Liver (tissue), 3 donors: ENCODE results near the gene CBLC.

Experiments
- EGR1 ChIP-seq, 2 donors: IDR thresholded peaks; 2 replicates each; pipeline ENCODE4 v1.6.1; 2016 to 2018; ENCODE audit warnings: antibody characterized with exemption in 2 of 2, low read depth in 2 of 2
- GABPA ChIP-seq, 2 donors: IDR thresholded peaks in 1 of 2; conservative IDR thresholded peaks in 1 of 2; 2 replicates each; pipeline ENCODE4 v1.6.1; 2016; ENCODE audit warnings: antibody characterized with exemption in 2 of 2, mild to moderate bottlenecking in 1 of 2, moderate library complexity in 1 of 2
- RAD21 ChIP-seq, 2 donors: IDR thresholded peaks; 2 replicates each; pipeline ENCODE4 v1.6.1; 2016; ENCODE audit warnings: antibody characterized with exemption in 2 of 2, mild to moderate bottlenecking in 2 of 2
- TAF1 ChIP-seq: conservative IDR thresholded peaks from 2 replicates; pipeline ENCODE4 v1.6.1; 2016; ENCODE audit warnings: antibody characterized with exemption, mild to moderate bottlenecking
- YY1 ChIP-seq: IDR thresholded peaks from 2 replicates; pipeline ENCODE4 v1.6.1; 2016; ENCODE audit warnings: antibody characterized with exemption, mild to moderate bottlenecking
- ZBTB33 ChIP-seq: IDR thresholded peaks from 2 replicates; pipeline ENCODE4 v1.6.1; 2016; ENCODE audit warnings: antibody characterized with exemption
- TF ChIP-seq, protein P1 (sequence below): fragments of 150-350 bp; IDR thresholded peaks from 2 replicates; pipeline ENCODE4 v1.5.1; 2017; ENCODE audit warnings: improper control_type of control experiment, low read depth, low read length; ENCODE audit not compliant: missing input control
- donor health status: healthy.
- donor health status: healthy.

- TF ChIP-seq RAD21 (IDR thresholded peaks at IDR 0.05) = no peak
- no peak for TF ChIP-seq TAF1
- TF ChIP-seq EGR1 (IDR thresholded peaks at IDR 0.05; ENCODE audit: low read depth in 2 of 2) = no peak
- TF ChIP-seq ZBTB33 = no peak
- TF ChIP-seq, protein P1, sequence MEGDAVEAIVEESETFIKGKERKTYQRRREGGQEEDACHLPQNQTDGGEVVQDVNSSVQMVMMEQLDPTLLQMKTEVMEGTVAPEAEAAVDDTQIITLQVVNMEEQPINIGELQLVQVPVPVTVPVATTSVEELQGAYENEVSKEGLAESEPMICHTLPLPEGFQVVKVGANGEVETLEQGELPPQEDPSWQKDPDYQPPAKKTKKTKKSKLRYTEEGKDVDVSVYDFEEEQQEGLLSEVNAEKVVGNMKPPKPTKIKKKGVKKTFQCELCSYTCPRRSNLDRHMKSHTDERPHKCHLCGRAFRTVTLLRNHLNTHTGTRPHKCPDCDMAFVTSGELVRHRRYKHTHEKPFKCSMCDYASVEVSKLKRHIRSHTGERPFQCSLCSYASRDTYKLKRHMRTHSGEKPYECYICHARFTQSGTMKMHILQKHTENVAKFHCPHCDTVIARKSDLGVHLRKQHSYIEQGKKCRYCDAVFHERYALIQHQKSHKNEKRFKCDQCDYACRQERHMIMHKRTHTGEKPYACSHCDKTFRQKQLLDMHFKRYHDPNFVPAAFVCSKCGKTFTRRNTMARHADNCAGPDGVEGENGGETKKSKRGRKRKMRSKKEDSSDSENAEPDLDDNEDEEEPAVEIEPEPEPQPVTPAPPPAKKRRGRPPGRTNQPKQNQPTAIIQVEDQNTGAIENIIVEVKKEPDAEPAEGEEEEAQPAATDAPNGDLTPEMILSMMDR = no peak
- no peak for TF ChIP-seq YY1
- no peak for TF ChIP-seq GABPA (IDR thresholded peaks at IDR 0.05 in 1 of 2, conservative IDR thresholded peaks at IDR 0.05 in 1 of 2)
Observed at GRCh38 chr19:44823373-44823698, 45.6 kb downstream of the CBLC start.
